Small intestine (tissue), 7 donors: ENCODE results near the gene C6orf89. TPM values are rescaled to one million over a fixed set of nuclear protein-coding genes. Genes with fewer than 3 reads are reported as not detected.

ENCODE experiments used
- DNase-seq, 2 donors: peaks; one replicate each; pipeline versions ENCODE4 v3.0.0 to v3.0.0-alpha.2; 2013
- FAIRE-seq: peaks from 2 replicates; lab custom pipeline; 2012; peaks lifted over from hg19 to GRCh38; lab: Jason Lieb, UNC
- H3K27ac ChIP-seq, 3 donors: one replicate each; pipeline ENCODE4 v1.5.1; 2013; ENCODE audit warnings: low read length in 2 of 3, mild to moderate bottlenecking in 2 of 3, control low read depth in 1 of 3, inconsistent platforms in 1 of 3, low read depth in 1 of 3, moderate library complexity in 1 of 3
- H3K27me3 ChIP-seq, 3 donors: one replicate each; pipeline ENCODE4 v1.6.1; 2013; ENCODE audit warnings: low read length in 3 of 3, inconsistent platforms in 1 of 3; ENCODE audit not compliant: control insufficient read depth in 3 of 3, insufficient read depth in 3 of 3
- H3K36me3 ChIP-seq, 3 donors: one replicate each; pipeline ENCODE4 v1.6.1; 2013; ENCODE audit warnings: low read length in 3 of 3, inconsistent platforms in 1 of 3, low read depth in 1 of 3, mild to moderate bottlenecking in 1 of 3, moderate library complexity in 1 of 3; ENCODE audit not compliant: control insufficient read depth in 3 of 3, insufficient read depth in 2 of 3
- H3K4me1 ChIP-seq, 3 donors: one replicate each; pipeline ENCODE4 v1.6.1; 2013; ENCODE audit warnings: low read length in 2 of 3, inconsistent platforms in 1 of 3, low read depth in 1 of 3, mild to moderate bottlenecking in 1 of 3, moderate library complexity in 1 of 3; ENCODE audit not compliant: control insufficient read depth in 3 of 3, insufficient read depth in 2 of 3
- H3K4me3 ChIP-seq, 3 donors: one replicate each; pipeline ENCODE4 v1.5.1; 2013; ENCODE audit warnings: low read length in 3 of 3, control low read depth in 1 of 3, inconsistent platforms in 1 of 3, low read depth in 1 of 3, mild to moderate bottlenecking in 1 of 3, moderate library complexity in 1 of 3
- H3K9me3 ChIP-seq, 2 donors: one replicate each; pipeline ENCODE4 v1.6.1; 2013; ENCODE audit warnings: low read depth in 1 of 2, low read length in 1 of 2; ENCODE audit not compliant: control insufficient read depth in 2 of 2, insufficient read depth in 1 of 2
- whole genome bisulfite sequencing, 3 donors: extraction: QIAGEN DNeasy Blood & Tissue Kit; methylation state at CpG; one replicate each; pipeline ENCODE4 v1.1.7; 2013; 5-methylcytosine and 5-hydroxymethylcytosine counted together
- polyA plus RNA-seq, 4 donors: library from polyadenylated mRNA; stranded (reverse) in 3 of 4; unstranded in 1 of 4; fragments of 200-250 nt in 3 of 4; fragments of 120-200 nt in 1 of 4; gene quantifications; one replicate each; pipeline versions ENCODE4 v1.2.1 to v1.2.3, GENCODE V29; 2013
- donor health status: healthy with polysubstance abuse.
- donor health status: control.
- donor health status: control.
- donor health status: Bipolar disorder and iron deficiency.
- donor health status: healthy.

C6orf89 gene
- polyA plus RNA-seq, 4 donors, result 6.5 to 38.7 (median 18.8) TPM

DNA sequence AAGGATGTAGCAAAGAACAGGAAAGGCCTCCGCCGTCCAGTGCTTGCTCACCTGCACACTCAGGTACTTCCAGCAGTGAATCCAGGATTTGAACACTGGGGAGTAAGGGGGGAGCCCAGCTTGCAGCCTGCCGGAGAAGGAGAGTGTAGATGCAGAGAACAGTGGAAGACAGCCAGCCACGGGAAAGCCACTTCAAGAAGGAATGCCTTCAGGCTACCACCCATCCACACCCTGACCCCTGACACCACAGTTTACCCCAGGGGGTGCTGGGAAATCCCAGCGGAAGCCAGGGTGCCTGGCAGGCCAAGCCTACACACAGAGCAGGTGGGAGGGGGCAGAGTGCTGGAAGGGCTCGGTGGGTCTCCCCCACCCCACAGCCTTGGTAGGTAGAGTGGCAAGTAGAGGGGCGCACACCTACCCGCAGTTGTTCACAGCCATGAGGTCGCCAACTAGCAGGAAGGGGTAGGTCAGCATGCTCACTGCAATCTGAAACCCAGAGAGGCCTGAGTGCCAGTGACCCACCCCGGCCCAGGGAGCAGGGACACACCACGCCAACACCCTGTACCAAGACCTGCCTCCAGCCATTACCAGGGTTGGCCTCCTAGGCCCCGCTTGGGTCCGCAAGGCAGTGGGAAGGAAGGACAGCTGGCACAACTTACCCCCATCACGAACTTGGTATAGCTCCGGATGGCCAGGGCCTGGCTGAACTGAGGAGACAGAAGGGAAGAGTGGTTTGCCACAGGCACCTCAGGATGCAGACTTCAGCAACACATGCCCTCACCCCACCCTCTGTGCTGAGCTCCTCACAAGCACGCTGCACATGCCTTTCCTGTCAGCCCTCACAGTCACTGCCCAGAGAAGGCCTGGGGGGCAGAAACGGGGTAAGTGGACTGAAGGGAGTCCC is 84.5 kb downstream of the C6orf89 start:
- no peak for DNase-seq
- Histone ChIP-seq H3K9me3 (no peaks in the 10 kb centered on the region), H3K27ac (no peak overlapping the region), H3K4me1 (peaks cover 0 to 13% (median 0%) of the 10 kb centered on the region in 3 donors), H3K36me3 (peaks cover 24 to 78% (median 27%) of the 10 kb centered on the region in 3 donors), H3K27me3 (no peaks in the 10 kb centered on the region), H3K4me3 (no peak overlapping the region)
- WGBS, 3 donors, result 89 to 92% (median 90%) methylated on average over 17 of the region's 17 CpGs
- FAIRE-seq, result no peak

DNA sequence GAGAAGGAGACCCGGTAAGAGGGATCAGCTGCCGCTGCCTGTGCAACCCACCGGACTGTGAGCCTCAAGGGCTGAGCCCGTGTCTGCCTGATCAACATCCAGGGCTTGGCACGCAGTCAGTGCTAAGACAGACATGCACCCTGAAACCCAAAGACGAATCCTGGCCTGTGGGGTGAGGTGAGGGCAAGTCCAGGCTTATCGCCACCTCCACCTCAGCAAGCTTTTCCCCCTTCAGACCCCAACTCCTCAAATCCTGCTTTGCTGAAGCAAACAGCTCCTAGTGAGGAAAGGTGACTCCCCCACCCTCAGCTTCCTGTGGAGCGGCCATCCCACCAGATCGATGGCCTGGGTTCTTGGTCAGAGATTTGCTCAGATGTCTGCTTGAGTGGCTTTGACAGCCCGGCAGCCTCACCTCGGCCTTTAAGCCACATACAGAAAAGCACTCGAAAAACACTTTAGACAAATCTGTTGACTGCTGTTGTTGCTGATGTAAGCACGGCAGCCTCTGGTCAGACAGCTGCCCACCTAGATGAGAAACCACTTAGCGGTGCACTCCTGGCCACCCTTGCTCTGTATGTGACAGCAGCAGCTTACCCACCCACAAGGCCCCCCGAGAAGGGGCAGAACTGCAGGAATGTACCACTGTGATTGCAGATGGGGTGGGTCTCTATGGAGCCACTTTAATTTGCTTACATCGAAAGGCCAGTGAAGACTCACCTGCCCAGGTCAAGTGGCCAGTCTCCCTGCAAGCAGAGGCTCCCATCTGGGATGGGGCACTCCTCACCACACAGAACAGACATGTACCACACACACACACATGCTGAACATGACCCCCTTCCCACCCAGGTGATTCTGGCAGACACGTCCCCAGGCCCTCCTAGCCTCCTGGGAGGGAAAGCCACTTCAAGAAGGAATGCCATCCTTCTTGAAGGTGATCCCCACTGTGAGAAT is 85.4 kb downstream of the C6orf89 start:
- H3K9me3 ChIP-seq, result no peaks in the 10 kb centered on the region
- H3K4me3 ChIP-seq, result no peak overlapping the region
- no peak for DNase-seq
- no peak for FAIRE-seq
- peaks cover 29 to 87% (median 33%) of the 10 kb centered on the region in 3 donors for H3K36me3 ChIP-seq
- H3K27ac ChIP-seq, result no peak overlapping the region
- H3K27me3 ChIP-seq, result no peaks in the 10 kb centered on the region
- peaks cover 0 to 13% (median 0%) of the 10 kb centered on the region in 3 donors for H3K4me1 ChIP-seq
- 88 to 93% (median 91%) methylated on average over 17 of the region's 17 CpGs for WGBS, 3 donors

DNA sequence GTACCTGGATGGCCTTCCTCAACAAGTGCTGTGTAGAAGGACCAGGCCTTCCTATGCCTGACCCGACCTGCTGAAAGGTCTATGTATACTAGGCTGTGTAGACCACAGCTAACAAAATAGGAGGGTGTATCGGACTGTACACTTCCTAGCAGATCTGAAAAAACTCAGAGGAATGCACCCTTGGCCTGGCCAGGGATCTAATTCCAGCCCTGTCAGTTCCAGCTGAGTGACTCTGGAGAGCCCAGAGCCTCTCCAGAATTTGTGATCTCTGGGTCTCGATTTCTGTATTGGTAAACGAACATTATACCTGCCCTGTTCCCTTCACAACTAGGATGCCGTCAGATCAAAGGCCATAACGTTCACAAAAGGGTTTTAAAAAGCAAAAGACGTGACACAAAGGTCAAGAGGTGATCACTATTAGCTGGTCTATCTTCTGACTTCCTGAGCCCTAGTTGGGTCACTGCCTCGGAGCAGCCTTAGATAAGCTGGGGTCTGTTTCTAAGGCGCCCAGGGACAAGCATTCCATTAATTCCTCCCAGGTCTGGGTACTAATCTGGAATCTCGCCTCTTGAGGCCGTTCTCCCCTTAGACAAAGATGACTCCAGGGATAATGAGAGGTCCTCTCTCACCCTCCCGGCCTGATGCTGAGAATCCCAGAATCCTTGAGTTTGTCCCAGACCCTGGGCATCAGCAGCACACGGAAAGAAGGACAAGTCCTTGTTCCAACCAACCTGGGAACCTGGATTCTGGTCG is 86.3 kb downstream of the C6orf89 start:
- Histone ChIP-seq H3K4me1 (peaks cover 0 to 6% (median 0%) of the 10 kb centered on the region in 3 donors), H3K36me3 (peaks cover 33 to 90% (median 40%) of the 10 kb centered on the region in 3 donors), H3K4me3 (no peak overlapping the region), H3K27ac (no peak overlapping the region), H3K9me3 (no peaks in the 10 kb centered on the region), H3K27me3 (no peaks in the 10 kb centered on the region)
- 81 to 87% (median 83%) methylated on average over 14 of the region's 14 CpGs for WGBS, 3 donors
- FAIRE-seq (no peak), DNase-seq (no peak)

DNA sequence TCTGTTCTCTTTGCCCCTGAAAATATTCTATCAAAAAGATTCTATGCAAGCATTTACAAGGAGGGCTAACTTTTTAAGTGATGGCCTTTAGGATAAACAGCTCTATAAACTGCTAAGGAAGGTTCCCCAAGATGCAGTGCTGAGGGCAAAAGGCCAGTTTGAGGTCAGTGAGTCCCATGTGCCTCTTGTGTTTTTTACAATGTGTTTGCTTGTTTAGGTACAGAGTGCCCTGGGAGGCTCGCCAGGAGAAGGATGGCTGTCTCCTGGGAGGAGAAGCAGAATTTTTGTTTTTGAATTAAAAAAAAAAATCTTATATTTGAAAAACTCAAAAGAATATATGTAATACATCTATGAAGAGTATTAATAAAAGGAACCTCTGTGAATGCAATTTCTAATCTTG is 87.4 kb downstream of the C6orf89 start:
- FAIRE-seq (no peak), DNase-seq (no peak)
- Histone ChIP-seq H3K27ac (no peak overlapping the region), H3K4me1 (no peaks in the 10 kb centered on the region), H3K27me3 (no peaks in the 10 kb centered on the region), H3K36me3 (peaks cover 35 to 91% (median 45%) of the 10 kb centered on the region in 3 donors), H3K9me3 (no peaks in the 10 kb centered on the region), H3K4me3 (no peak overlapping the region)
- 88 to 92% (median 88%) methylated on average over 1 of the region's 1 CpG for WGBS, 3 donors

DNA sequence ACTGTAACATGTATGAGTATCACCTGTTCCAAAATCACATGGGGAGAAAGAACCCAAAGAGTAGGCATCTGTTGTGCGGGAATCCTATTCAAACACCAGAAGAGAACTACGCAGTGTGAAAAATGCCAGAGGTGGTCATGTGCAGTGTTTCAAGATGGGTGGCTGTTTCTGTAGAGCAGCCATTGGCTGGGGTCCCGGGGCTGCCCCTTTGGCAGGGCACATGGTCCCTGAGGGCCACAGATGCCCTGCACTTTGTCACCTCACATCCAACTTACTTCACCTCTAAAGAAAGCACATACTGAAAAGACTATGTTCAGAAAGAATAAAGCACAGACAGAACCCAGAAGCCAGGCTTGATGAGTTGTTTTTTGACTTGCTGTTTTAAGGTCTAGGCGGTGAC is 87.9 kb downstream of the C6orf89 start:
- Histone ChIP-seq H3K36me3 (peaks cover 33 to 90% (median 42%) of the 10 kb centered on the region in 3 donors), H3K27me3 (no peaks in the 10 kb centered on the region)

DNA sequence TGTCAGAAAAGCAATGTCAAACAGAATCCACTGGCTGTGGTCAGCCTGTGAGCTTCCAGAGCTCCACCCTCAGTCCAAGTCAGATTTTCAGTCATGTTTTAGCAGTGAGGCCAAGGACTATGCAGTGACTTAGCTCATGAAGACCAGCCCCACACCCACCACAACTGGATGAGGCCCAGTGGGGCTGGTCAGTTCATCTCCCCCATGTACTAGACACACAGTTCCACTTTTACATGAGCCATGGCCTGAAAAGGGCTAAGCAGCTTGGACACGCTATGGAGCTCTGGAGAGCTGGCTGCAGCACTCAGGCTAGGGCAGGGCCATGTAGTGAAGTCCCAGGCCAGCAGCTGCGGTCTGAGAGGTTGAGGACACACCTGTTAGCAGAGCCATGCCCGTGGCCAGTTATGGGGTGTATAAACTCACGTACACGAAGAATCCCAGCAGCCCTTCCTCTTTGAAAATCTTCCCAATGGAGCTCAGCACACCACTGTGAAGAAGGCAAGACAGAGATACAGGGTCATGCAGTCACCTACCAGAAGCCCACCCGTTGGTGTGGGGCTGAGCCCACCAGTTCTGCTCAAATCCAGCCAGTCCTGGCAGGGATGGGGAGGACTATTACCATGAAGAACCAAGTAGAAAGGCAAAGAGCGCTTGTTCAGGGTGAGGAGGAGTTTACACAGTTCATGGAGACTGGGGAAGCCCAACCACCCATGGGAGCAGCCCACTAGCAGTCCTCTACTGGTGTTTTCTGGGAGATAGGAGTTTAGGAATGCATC is 89.7 kb downstream of the C6orf89 start:
- DNase-seq (no peak), FAIRE-seq (no peak)
- H3K36me3 ChIP-seq, result peaks cover 27 to 85% (median 34%) of the 10 kb centered on the region in 3 donors
- H3K9me3 ChIP-seq, result no peaks in the 10 kb centered on the region
- H3K27ac ChIP-seq, result no peak overlapping the region
- H3K4me3 ChIP-seq, result no peak overlapping the region
- no peaks in the 10 kb centered on the region for H3K4me1 ChIP-seq
- H3K27me3 ChIP-seq, result no peaks in the 10 kb centered on the region
- WGBS, 3 donors, result 91 to 94% (median 92%) methylated on average over 7 of the region's 7 CpGs

More for the DNA sequence above, 87.9 kb downstream of the C6orf89 start:
- no peak overlapping the region for H3K27ac ChIP-seq
- no peak for FAIRE-seq
- H3K4me3 ChIP-seq, result no peak overlapping the region
- no peak for DNase-seq
- H3K9me3 ChIP-seq, result no peaks in the 10 kb centered on the region
- H3K4me1 ChIP-seq, result no peaks in the 10 kb centered on the region
- WGBS, 3 donors, result 81 to 97% (median 95%) methylated on average over 4 of the region's 4 CpGs

DNA sequence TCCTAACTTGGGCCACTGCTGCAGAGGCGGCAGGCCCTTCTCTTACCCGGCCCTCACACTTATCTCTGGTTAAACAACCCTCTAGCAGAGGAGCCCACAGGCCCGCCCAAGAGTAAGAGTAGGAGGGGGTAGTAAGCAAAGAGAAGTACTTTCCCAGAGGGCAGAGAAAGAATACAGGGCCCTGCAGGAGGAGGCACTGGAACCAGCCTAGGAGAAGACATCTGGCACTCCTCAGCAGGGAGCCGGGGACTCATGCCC is 90.2 kb downstream of the C6orf89 start:
- Histone ChIP-seq H3K27ac (no peak overlapping the region), H3K9me3 (no peaks in the 10 kb centered on the region), H3K4me3 (no peak overlapping the region), H3K27me3 (no peaks in the 10 kb centered on the region), H3K4me1 (no peaks in the 10 kb centered on the region), H3K36me3 (peaks cover 27 to 84% (median 34%) of the 10 kb centered on the region in 3 donors)
- DNase-seq (no peak), FAIRE-seq (no peak)
- WGBS, 3 donors, result 91 to 97% (median 93%) methylated on average over 4 of the region's 4 CpGs
